Naive B cell (primary cell): Measurements from ENCODE around the gene TMEM161A. TPM values are rescaled to one million over a fixed set of nuclear protein-coding genes. Genes with fewer than 3 reads are reported as not detected.
"Not testable (repeated sequence)": the region's sequence is repeated elsewhere in the genome, so short reads cannot be mapped to it uniquely, and the experiment has no call there.

Source experiments
- ATAC-seq, 2 donors: fragments of 150-1000 bp; cut with Tn5 transposase; 2 replicates each; pipeline ENCODE4 v1.10.0; 2021; ENCODE audit warnings: low read depth in 2 of 2, mild to moderate bottlenecking in 2 of 2, moderate library complexity in 2 of 2
- DNase-seq: peaks from one replicate; pipeline ENCODE4 v3.0.0; 2022
- H3K27ac Mint-ChIP-seq, 6 donors: one replicate each; pipeline ENCODE4 v1.8.0; 2020 to 2022; ENCODE audit warnings: mild to moderate bottlenecking in 6 of 6, mixed read lengths in 6 of 6, moderate library complexity in 5 of 6, inconsistent platforms in 2 of 6
- H3K27me3 Mint-ChIP-seq, 3 donors: one replicate each; pipeline ENCODE4 v1.8.0; 2021 to 2022; ENCODE audit warnings: mixed read lengths in 3 of 3, mild to moderate bottlenecking in 1 of 3
- H3K36me3 Mint-ChIP-seq, 2 donors: one replicate each; pipeline ENCODE4 v1.8.0; 2020 to 2022; ENCODE audit warnings: mixed read lengths in 2 of 2, inconsistent platforms in 1 of 2, mild to moderate bottlenecking in 1 of 2
- H3K4me1 Mint-ChIP-seq, 3 donors: one replicate each; pipeline ENCODE4 v1.8.0; 2020 to 2022; ENCODE audit warnings: mixed read lengths in 3 of 3, inconsistent platforms in 1 of 3, mild to moderate bottlenecking in 1 of 3, moderate library complexity in 1 of 3
- H3K4me3 Mint-ChIP-seq, 8 donors: one replicate each; pipeline ENCODE4 v1.8.0; 2020 to 2022; ENCODE audit warnings: mild to moderate bottlenecking in 8 of 8, mixed read lengths in 8 of 8, moderate library complexity in 8 of 8, inconsistent platforms in 2 of 8
- H3K9me3 Mint-ChIP-seq, 7 donors: one replicate each; pipeline ENCODE4 v1.8.0; 2020 to 2022; ENCODE audit warnings: mixed read lengths in 7 of 7, mild to moderate bottlenecking in 5 of 7, inconsistent platforms in 2 of 7, moderate library complexity in 1 of 7
- polyA plus RNA-seq, 6 donors: library from polyadenylated mRNA; unstranded; fragments of 300-500 nt; fragmentation: Illumina TruSeq; gene quantifications; one replicate each; pipeline ENCODE4 v1.2.3, GENCODE V29; 2021; ENCODE audit warnings: low read depth in 6 of 6

The TMEM161A gene
- polyA plus RNA-seq, 6 donors from 2014 or later: 15.0 to 22.9 (median 18.3) TPM

DNA sequence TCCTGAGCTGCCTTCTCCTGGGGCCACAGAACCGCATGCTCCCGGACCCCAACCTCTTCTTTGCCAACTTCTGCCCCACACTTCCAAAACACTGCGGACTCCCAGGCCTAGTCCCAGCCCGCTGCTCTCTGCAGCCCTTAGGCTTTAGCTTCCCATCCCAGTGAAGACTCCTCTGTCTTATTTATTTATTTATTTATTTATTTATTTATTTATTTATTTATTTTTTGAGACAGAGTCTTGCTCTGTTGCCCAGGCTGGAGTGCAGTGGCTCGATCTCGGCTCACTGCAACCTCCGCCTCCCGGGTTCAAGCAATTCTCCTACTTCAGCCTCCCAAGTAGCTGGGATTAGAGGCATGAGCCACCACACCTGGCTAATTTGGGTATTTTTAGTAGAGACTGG lies 10.2 kb upstream of the TMEM161A start:
- H3K4me1 Mint-ChIP-seq: peaks cover 13 to 24% (median 16%) of the 10 kb centered on the region in 3 donors
- not testable (repeated sequence) for H3K27ac Mint-ChIP-seq, DNase-seq, H3K9me3 Mint-ChIP-seq, H3K4me3 Mint-ChIP-seq, H3K27me3 Mint-ChIP-seq, ATAC-seq, H3K36me3 Mint-ChIP-seq

DNA sequence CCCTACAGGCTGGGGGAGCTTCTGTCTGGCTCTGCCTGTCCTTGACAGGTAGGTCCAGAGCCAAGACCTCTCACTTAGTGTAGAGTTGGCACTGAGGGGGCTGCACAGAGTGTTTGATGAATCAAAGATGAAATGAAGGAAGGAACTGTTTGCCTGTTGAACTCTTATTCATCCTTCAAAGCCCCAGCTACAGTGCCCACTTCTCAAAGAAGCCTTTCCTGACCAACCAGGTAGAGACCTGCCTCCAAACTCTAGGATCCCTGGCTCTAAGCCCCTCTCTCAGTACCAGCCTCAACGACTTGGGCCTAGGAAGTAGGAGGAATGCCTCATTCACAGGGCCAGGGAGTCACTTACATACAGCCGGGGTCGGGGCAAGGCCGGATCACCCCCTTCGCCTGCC lies 9.1 kb upstream of the TMEM161A start:
- ATAC-seq (no peak), DNase-seq (no peak)
- Mint-ChIP-seq H3K4me3 (no peak overlapping the region), H3K27me3 (no peaks in the 10 kb centered on the region), H3K27ac (no peak overlapping the region), H3K36me3 (no peaks in the 10 kb centered on the region), H3K9me3 (no peaks in the 10 kb centered on the region), H3K4me1 (peaks cover 13 to 16% (median 16%) of the 10 kb centered on the region in 3 donors)

DNA sequence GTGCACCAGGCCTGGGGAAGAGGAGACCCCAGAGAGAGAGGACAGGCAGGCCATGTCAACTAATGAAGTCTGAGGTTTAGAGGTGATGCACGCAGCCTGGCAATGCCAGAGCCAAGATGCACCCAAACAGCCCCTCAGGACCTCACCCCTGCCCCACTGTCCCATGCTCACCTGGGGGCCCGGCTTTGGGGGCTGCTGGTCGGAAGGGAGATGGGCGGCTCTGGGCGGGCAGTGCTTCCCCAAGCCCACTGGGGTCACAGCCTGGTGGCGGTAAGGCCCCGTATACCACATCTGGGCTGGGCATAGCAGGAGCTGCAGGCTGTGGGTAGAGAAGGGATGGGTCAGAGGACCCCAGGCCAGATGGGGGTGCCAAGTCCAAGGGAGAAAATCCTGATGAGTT lies 8.6 kb upstream of the TMEM161A start:
- H3K27me3 Mint-ChIP-seq: no peaks in the 10 kb centered on the region
- H3K36me3 Mint-ChIP-seq: no peaks in the 10 kb centered on the region
- DNase-seq: no peak
- H3K27ac Mint-ChIP-seq: no peak overlapping the region
- H3K4me3 Mint-ChIP-seq: no peak overlapping the region
- peaks cover 12 to 16% (median 13%) of the 10 kb centered on the region in 3 donors for H3K4me1 Mint-ChIP-seq
- no peak for ATAC-seq
- no peaks in the 10 kb centered on the region for H3K9me3 Mint-ChIP-seq

DNA sequence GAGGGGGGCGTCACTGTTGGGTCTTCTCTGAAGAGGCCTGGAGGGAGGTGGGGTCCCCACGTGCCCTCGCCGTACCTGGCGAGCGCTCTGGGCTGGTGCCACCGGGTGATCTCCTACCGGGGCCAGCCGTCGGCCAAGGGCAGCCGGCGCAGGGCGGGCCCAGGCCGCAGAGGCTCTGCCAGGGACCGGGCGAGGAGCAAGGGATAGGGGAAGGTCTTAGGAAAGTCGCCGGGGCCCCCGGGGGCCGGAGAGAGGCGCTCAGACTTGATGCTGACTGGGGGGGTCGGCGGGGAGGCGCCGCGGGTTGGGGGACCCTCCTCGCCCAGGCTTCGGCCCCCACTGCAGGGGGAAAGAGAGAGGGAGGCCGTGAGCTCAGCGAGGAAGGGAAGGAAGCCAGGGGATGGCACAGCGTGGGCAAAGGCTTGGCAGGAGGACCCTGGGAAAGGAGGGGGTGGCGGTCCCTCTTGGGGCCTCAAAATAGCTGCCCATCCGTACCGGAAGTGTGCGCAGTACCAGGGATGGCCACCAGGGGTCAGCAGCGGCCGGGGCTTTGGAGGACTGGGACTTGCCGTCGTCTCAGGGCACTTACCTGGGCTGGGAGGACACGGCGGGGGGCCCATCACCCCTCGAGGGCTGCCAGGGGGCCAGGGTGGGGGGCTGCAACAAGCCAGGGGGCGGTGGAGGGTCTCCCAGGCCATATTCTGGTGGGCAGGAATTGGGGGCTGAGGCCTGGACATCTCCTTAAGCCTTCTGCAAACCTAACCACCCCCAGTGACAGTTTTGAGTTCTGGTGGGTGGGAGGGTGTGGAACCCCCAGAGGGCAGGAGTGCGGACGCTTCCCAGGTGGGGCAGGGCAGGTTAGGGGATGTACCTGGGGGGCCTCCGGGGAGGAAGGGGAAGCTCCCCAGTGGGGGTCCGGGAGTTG lies 7.7 kb upstream of the TMEM161A start:
- Mint-ChIP-seq H3K27ac (peak overlapping the region in 2 of 6 donors; percentile 60 to 81), H3K36me3 (no peaks in the 10 kb centered on the region), H3K27me3 (no peaks in the 10 kb centered on the region), H3K4me3 (peak overlapping the region in 1 of 8 donors; percentile 33), H3K4me1 (peaks cover 2 to 8% (median 5%) of the 10 kb centered on the region in 3 donors), H3K9me3 (no peaks in the 10 kb centered on the region)
- DNase-seq (peak; percentile 82), ATAC-seq (peak; percentile 86 to 91)

DNA sequence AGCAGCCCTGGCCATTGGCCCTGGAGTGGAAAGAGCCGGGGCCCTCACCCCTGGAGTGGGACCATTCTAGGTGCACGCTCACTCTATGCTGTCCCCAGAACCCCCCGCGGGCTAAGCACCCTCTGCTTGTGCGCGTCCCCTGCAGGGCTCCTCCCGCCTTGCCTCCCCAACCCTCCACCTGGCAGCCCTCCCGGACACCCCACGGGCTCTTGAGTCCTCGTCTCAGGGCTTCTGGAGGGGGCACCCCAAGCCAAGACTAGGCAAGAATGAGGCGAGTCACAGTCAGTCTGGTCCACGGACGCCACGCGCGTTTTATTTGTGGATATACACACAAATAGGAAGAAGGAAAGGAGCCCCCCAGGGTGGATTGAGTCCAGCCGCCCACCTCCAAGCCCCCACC lies 7.0 kb upstream of the TMEM161A start:
- H3K36me3 Mint-ChIP-seq: no peaks in the 10 kb centered on the region
- no peaks in the 10 kb centered on the region for H3K9me3 Mint-ChIP-seq
- H3K4me3 Mint-ChIP-seq: peak overlapping the region in 1 of 8 donors; percentile 72
- ATAC-seq: no peak
- DNase-seq: no peak
- peak overlapping the region in 2 of 6 donors; percentile 60 to 81 for H3K27ac Mint-ChIP-seq
- H3K27me3 Mint-ChIP-seq: no peaks in the 10 kb centered on the region
- H3K4me1 Mint-ChIP-seq: peaks cover 0 to 4% (median 3%) of the 10 kb centered on the region in 3 donors

DNA sequence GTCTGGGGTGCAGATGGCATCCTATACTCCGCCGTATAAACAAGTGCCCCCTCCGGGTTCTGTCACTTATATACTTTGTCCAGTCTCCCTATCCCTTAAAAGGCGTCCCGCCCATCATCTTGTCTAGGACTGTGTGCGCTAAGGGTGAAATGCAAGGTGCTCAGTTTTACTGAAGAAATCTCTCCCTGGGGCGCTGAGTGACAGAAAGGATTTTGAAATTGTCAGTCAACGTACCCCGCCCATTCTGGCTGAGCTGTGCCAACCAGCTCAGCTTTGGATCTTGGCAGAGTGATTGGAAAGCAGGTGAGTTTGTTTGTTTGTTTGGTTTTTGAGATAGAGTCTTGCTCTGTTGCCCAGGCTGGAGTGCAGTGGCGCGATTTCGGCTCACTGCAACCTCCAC lies 4.1 kb upstream of the TMEM161A start:
- ATAC-seq (no peak), DNase-seq (no peak)
- Mint-ChIP-seq H3K36me3 (no peaks in the 10 kb centered on the region), H3K4me1 (peaks cover 16 to 31% (median 16%) of the 10 kb centered on the region in 3 donors), H3K27me3 (no peaks in the 10 kb centered on the region), H3K27ac (no peak overlapping the region), H3K4me3 (no peak overlapping the region), H3K9me3 (no peaks in the 10 kb centered on the region)

DNA sequence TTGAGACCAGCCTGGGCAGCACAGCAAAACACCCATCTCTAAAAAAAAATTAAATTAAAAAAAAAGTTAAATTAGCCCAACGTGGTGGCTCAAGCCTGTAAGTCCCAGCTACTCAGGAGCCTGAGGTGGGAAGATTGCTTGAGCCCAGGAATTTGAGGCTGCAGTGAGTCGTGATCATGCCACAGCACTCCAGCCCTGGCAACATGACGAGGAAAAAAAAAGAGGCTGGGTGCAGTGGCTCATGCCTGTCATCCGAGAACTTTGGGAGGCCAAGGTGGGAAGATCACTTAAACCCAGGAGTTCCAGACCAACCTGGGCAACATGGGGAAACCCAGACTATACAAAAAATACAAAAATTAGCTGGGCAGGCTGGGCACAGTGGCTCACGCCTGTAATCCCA lies 2.2 kb upstream of the TMEM161A start:
- H3K9me3 Mint-ChIP-seq: no peaks in the 10 kb centered on the region
- ATAC-seq (no peak), DNase-seq (no peak)
- H3K36me3 Mint-ChIP-seq: no peaks in the 10 kb centered on the region
- H3K4me3 Mint-ChIP-seq: no peak overlapping the region
- H3K27me3 Mint-ChIP-seq: no peaks in the 10 kb centered on the region
- H3K27ac Mint-ChIP-seq: no peak overlapping the region
- H3K4me1 Mint-ChIP-seq: peaks cover 22 to 35% (median 23%) of the 10 kb centered on the region in 3 donors

DNA sequence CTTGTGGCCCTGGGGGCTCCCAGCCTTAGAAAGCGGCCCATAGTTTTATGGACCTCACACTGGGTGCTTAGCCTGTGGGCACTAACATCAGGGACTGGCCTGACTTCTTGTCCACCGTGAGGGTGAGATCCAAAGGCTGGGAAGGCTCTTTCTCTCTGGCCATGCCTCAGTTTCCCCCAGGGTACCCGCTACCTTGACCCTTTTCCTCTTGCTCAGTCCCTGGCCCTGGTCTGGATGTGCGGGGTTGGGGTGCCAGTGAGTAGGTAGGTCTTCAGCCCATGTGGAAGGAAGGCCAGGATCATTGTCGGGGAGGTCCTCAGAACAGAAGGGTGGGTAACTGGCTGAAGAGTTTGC lies 1.6 kb upstream of the TMEM161A start:
- Mint-ChIP-seq H3K9me3 (no peaks in the 10 kb centered on the region), H3K27me3 (no peaks in the 10 kb centered on the region), H3K4me3 (peak overlapping the region in 2 of 8 donors; percentile 66 to 74), H3K4me1 (peaks cover 23 to 35% (median 28%) of the 10 kb centered on the region in 3 donors), H3K27ac (peak overlapping the region in 1 of 6 donors; percentile 92), H3K36me3 (no peaks in the 10 kb centered on the region)
- DNase-seq (no peak), ATAC-seq (no peak)

DNA sequence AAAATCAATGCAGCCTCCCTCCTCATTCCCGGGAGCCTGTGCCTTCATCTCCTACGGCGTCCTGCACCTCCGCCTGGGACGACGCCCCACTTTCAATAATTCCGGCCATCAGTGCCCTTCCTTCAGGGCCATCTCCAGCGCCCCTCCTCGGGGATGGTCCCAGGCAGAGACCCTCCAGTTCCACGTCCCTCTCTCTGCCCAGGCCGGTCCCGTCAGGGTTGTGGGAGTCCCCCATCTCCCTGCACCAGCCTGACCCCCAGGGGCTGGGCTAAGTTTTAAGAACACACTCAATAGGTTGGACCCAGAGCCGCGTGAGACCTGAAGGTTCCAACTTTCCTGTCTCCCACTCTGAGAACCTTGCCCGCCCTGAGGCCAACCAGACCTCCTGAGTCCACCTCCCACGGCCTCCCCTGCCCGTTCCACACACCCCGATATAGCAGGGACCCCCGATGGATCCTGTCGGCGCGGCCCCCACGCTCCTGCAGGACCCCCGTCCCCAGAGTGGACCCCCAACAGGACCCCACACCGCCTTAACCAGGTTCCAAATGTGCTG lies 646 bp downstream of the TMEM161A start:
- Mint-ChIP-seq H3K36me3 (no peaks in the 10 kb centered on the region), H3K4me1 (peaks cover 27 to 37% (median 32%) of the 10 kb centered on the region in 3 donors), H3K4me3 (peak overlapping the region; percentile 87 to 100 (median 99)), H3K27ac (peak overlapping the region in 4 of 6 donors; percentile 87 to 99 (median 96)), H3K27me3 (no peaks in the 10 kb centered on the region), H3K9me3 (no peaks in the 10 kb centered on the region)
- DNase-seq (no peak), ATAC-seq (no peak)

DNA sequence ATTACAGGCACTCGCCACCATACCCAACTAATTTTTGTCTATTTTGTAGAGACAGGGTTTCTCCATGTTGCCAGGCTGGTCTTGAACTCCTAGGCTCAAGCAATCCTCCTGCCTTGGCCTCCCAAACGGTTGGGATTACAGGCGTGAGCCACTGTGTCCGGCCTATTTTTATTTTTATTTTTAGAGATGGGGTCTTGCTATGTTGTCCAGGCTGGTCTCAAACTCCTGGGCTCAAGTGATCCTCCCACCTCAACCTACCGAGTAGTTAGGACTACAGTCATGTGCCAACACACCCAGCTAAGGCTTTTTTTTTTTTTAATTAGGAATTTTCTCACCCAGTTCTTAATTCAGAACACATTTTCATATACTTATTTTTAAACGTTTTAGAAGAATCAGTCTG lies 2.6 kb downstream of the TMEM161A start:
- peaks cover 27 to 37% (median 32%) of the 10 kb centered on the region in 3 donors for H3K4me1 Mint-ChIP-seq
- not testable (repeated sequence) for ATAC-seq, H3K4me3 Mint-ChIP-seq, H3K9me3 Mint-ChIP-seq, H3K36me3 Mint-ChIP-seq, DNase-seq, H3K27me3 Mint-ChIP-seq, H3K27ac Mint-ChIP-seq

DNA sequence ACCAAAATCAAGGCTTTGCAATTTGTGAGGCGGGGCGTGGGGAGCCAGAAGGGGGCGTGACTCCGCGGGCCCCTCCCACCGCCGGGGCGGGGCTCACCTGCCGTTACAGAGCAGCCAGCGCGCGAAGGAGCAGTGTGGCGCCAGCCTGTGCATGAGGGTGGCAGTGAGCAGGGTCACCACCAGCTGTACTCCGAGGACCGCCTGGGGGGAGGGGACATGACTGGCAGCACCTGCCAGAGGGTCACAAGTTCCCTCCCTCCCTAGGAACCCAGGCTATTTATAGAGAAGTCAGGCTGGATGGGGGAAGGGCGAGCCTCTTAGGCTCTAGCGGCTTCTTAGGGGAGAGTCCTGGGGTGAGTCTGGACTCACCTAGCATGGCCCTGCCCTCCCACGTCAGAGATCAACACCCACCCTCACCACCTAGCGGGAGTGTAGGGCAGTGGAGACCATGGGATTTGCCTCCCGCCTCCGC lies 3.6 kb downstream of the TMEM161A start:
- Mint-ChIP-seq H3K4me1 (peaks cover 27 to 32% (median 32%) of the 10 kb centered on the region in 3 donors), H3K27me3 (no peaks in the 10 kb centered on the region), H3K4me3 (peak overlapping the region in 3 of 8 donors; percentile 28 to 53 (median 41)), H3K27ac (no peak overlapping the region), H3K36me3 (no peaks in the 10 kb centered on the region), H3K9me3 (peaks cover 0 to 5% (median 2%) of the 10 kb centered on the region in 7 donors)
- peak; percentile 44 for DNase-seq
- peak; percentile 26 to 42 for ATAC-seq

DNA sequence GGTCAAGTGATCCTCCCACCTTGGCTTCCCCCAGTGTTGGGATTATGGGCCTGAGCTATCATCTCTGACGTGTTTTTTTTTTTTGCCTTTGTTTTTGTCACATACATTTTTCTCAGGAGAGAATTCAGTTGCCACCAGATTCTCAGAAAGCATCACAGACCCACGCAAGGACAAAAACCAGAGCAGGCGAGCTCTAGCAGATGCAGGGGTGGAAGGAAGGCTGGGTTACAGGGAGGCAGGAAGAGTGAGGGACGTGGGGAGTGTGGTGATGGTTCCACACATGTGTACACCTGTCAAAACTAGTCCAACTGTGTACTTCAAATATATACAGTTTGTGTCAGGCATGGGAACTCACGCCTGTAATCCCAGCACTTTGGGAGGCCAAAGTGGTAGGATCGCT lies 4.3 kb downstream of the TMEM161A start:
- H3K27ac Mint-ChIP-seq: peak overlapping the region in 2 of 6 donors; percentile 70 to 85
- no peak overlapping the region for H3K4me3 Mint-ChIP-seq
- DNase-seq (no peak), ATAC-seq (no peak)
- H3K36me3 Mint-ChIP-seq: no peaks in the 10 kb centered on the region
- H3K9me3 Mint-ChIP-seq: peaks cover 0 to 5% (median 2%) of the 10 kb centered on the region in 7 donors
- no peaks in the 10 kb centered on the region for H3K27me3 Mint-ChIP-seq
- peaks cover 25 to 32% (median 27%) of the 10 kb centered on the region in 3 donors for H3K4me1 Mint-ChIP-seq

DNA sequence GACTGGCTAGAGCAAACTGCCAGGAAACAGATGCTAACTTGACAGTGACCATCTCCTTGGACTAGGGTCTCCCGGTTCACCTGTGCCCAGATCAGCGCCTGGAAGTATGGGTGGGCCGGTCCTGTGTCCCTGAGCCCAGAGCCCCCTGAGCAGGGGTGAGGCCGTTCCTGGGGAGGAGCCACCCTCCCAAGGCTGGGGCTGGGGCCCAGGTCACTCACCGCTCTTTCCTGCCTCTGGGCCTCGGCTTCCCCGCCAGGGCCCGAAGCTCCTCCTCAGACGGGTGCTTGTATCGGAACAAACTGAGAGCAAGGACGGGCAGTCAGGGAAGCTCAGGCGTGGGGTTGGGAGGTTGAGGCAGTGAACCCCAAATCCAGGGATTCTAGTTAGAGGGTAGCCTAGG lies 5.4 kb downstream of the TMEM161A start:
- peaks cover 0 to 5% (median 2%) of the 10 kb centered on the region in 7 donors for H3K9me3 Mint-ChIP-seq
- H3K4me3 Mint-ChIP-seq: no peak overlapping the region
- ATAC-seq (no peak), DNase-seq (no peak)
- H3K36me3 Mint-ChIP-seq: peaks cover 0 to 2% of the 10 kb centered on the region in 2 donors
- H3K4me1 Mint-ChIP-seq: peaks cover 14 to 22% (median 21%) of the 10 kb centered on the region in 3 donors
- H3K27ac Mint-ChIP-seq: peak overlapping the region in 1 of 6 donors; percentile 52
- no peaks in the 10 kb centered on the region for H3K27me3 Mint-ChIP-seq

DNA sequence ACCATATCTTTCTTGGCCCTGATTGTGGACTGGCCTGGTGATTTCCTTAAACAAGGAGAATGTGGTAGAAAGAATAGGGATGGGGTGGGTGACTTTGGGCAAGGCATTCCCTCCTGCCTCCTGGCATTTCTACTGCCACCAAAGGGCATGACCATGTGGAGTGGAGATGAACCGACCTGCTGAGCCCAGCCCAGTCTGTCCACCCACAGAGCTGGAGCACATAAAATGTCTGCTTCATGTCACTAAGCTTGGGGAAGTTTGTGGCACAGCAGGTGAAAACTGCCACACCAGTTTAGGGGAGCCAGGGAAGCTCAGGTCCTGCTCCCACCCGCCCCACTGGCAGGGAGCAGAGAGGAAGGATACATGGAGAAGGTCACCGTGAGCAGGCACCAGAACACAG lies 6.3 kb downstream of the TMEM161A start:
- no peak for ATAC-seq
- DNase-seq: no peak
- Mint-ChIP-seq H3K9me3 (peaks cover 0 to 5% (median 2%) of the 10 kb centered on the region in 7 donors), H3K4me3 (no peak overlapping the region), H3K27ac (no peak overlapping the region), H3K27me3 (no peaks in the 10 kb centered on the region), H3K4me1 (peaks cover 5 to 14% (median 13%) of the 10 kb centered on the region in 3 donors), H3K36me3 (peaks cover 0 to 5% of the 10 kb centered on the region in 2 donors)
